DND-41 (cell line): ENCODE measurements around the gene BCL11B.

Source experiments
- ATAC-seq: fragments of 200-7000 bp; cut with Tn5 transposase; 3 replicates; pipeline ENCODE4 v1.9.1; 2021; ENCODE audit warnings: low read depth; ENCODE audit not compliant: insufficient read depth
- DNase-seq: peaks from one replicate; pipeline ENCODE4 v3.0.0-alpha.2; 2020
- H2AFZ ChIP-seq: 2 replicates; pipeline ENCODE4 v1.6.0; 2012; ENCODE audit warnings: low read depth, low read length
- H3K27ac ChIP-seq: 2 replicates; pipeline ENCODE4 v1.5.1; 2012; ENCODE audit warnings: low read length, inconsistent platforms
- H3K27me3 ChIP-seq: fragments of 200-600 bp; sonication (generic); 2 replicates; pipeline ENCODE4 v1.6.0; 2012; ENCODE audit warnings: low read length, mild to moderate bottlenecking, inconsistent platforms; ENCODE audit not compliant: insufficient read depth, poor library complexity
- H3K36me3 ChIP-seq: 2 replicates; pipeline ENCODE4 v1.5.1; 2012; ENCODE audit warnings: low read length, inconsistent platforms; ENCODE audit not compliant: insufficient read depth
- H3K4me1 ChIP-seq: 2 replicates; pipeline ENCODE4 v1.5.1; 2012; ENCODE audit warnings: mild to moderate bottlenecking, low read length; ENCODE audit not compliant: insufficient read depth
- H3K4me2 ChIP-seq: 2 replicates; pipeline ENCODE4 v1.6.0; 2012; ENCODE audit warnings: mild to moderate bottlenecking, moderate library complexity, low read length, inconsistent platforms; ENCODE audit not compliant: insufficient read depth
- H3K4me3 ChIP-seq, 2 experiments: fragments of 200-600 bp in 1 of 2; shearing (Covaris generic) in 1 of 2; 2 replicates each; pipeline ENCODE4 v1.5.1; 2012 to 2016; ENCODE audit warnings: inconsistent platforms in 2 of 2, low read length in 2 of 2, mild to moderate bottlenecking in 2 of 2, low read depth in 1 of 2, moderate library complexity in 1 of 2
- H3K79me2 ChIP-seq: 2 replicates; pipeline ENCODE4 v1.6.0; 2012; ENCODE audit warnings: low read length, inconsistent platforms; ENCODE audit not compliant: insufficient read depth
- H3K9ac ChIP-seq: 2 replicates; pipeline ENCODE4 v1.6.0; 2012; ENCODE audit warnings: low read depth, mild to moderate bottlenecking, inconsistent platforms, low read length, moderate library complexity
- H3K9me3 ChIP-seq: 2 replicates; pipeline ENCODE4 v1.5.1; 2012; ENCODE audit warnings: low read length, moderate library complexity, mild to moderate bottlenecking, inconsistent platforms; ENCODE audit not compliant: insufficient read depth, severe bottlenecking
- H4K20me1 ChIP-seq: 2 replicates; pipeline ENCODE4 v1.6.0; 2012; ENCODE audit warnings: low read length; ENCODE audit not compliant: insufficient read depth
- CTCF ChIP-seq: IDR thresholded peaks from 2 replicates; pipeline ENCODE4 v1.5.1; 2012; ENCODE audit warnings: borderline replicate concordance, low read length, moderate library complexity, mild to moderate bottlenecking; ENCODE audit not compliant: poor library complexity, severe bottlenecking; ENCODE audit errors: extremely low read depth
- EZH2 ChIP-seq: IDR thresholded peaks from 3 replicates; pipeline ENCODE4 v1.6.1; 2012; ENCODE audit warnings: borderline replicate concordance, low read depth, mild to moderate bottlenecking, moderate library complexity, low read length, inconsistent platforms; ENCODE audit not compliant: severe bottlenecking

The BCL11B gene

DNA sequence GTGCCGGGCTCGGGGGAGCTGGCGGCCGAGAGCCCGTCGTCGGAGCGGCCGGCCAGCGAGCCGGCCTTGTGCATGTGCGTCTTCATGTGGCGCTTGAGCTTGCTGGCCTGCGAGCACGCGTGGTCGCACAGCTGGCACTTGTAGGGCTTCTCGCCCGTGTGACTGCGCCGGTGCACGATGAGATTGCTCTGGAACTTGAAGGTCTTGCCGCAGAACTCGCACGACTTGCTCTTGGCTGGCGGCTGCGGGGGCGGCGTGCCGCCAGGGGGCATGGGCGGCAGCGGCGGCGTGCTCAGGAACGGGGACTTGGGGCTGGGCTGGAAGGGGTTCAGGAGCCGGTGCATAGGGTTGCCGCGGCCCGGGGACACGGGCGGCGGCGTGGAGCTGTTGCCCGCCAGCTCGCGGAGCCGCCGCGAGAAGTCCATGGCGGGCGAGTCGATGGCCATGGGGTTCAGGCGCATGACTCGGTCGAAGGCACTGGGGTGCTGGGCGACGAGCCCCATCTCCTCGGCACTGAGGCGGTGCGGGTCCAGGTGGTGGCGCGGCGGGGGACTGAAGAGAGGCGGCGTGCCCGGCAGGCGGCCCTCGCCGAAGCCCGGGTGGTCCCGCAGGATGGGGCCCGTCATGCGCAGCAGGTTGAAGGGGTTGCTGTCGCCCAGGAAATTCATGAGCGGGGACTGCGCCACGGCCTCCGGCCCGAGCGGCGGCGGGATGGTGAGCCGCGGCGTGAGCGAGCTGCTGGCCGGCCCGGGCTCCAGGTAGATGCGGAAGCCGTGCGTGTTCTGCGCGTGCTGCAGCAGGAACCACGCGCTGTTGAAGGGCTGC lies 96.5 kb downstream of the BCL11B start:
- no peak for TF ChIP-seq EZH2
- TF ChIP-seq CTCF = no peak
- peaks cover 64% of the 10 kb centered on the region for H3K79me2 ChIP-seq
- H3K36me3 ChIP-seq = peaks cover 72% of the 10 kb centered on the region
- no peaks in the 10 kb centered on the region for H3K9me3 ChIP-seq
- H3K4me1 ChIP-seq = no peaks in the 10 kb centered on the region
- no peak overlapping the region for H3K9ac ChIP-seq
- ATAC-seq (no peak), DNase-seq (peak; percentile 2)
- H2AFZ ChIP-seq = no peak overlapping the region
- no peak overlapping the region for H3K27ac ChIP-seq
- H4K20me1 ChIP-seq = peaks cover 73% of the 10 kb centered on the region
- no peak overlapping the region for H3K4me3 ChIP-seq
- H3K4me2 ChIP-seq = no peak overlapping the region
- H3K27me3 ChIP-seq = no peaks in the 10 kb centered on the region

GRCh38 chr14:99174770-99175319 lies 97.2 kb downstream of the BCL11B start:
- H3K79me2 ChIP-seq = peaks cover 57% of the 10 kb centered on the region
- no peak overlapping the region for H3K4me3 ChIP-seq
- no peaks in the 10 kb centered on the region for H3K9me3 ChIP-seq
- no peak overlapping the region for H2AFZ ChIP-seq
- DNase-seq (peak; percentile 2), ATAC-seq (no peak)
- H3K27me3 ChIP-seq = no peaks in the 10 kb centered on the region
- H3K4me2 ChIP-seq = no peak overlapping the region
- H3K36me3 ChIP-seq = peaks cover 65% of the 10 kb centered on the region
- no peaks in the 10 kb centered on the region for H3K4me1 ChIP-seq
- H3K9ac ChIP-seq = no peak overlapping the region
- peaks cover 67% of the 10 kb centered on the region for H4K20me1 ChIP-seq
- no peak overlapping the region for H3K27ac ChIP-seq
- TF ChIP-seq CTCF (no peak), EZH2 (no peak)

DNA sequence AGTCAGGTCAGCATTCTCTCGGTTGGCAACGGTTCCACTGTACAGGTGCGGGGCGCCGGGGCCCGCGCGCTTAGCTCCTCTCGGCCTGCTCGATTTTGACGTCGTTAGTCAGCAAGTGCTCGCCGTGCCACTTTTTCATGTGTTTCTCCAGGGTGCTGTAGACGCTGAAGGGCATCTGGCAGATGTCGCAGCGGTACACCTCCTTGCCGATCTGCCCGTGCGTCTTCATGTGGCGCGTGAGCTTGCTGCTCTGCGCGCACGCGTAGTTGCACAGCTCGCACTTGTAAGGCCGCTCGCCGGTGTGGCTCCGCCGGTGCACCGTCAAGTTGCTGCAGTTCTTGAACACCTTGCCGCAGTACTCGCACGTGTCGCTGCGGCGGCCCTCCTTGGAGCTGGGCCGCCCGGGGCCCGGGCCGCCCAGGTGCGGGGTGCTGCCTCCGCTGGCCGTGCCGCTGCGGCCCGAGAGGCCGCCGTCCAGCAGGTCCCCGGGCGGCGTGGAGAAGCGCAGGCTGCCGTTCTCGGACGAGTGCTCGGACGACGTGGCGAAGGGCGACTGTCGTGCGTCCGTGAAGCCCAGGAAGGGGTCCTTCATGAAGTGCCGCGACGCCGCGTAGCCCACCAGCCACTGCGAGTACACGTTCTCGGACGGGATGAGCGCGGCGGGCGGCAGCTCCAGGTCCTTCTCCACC lies 97.8 kb downstream of the BCL11B start:
- Histone ChIP-seq H2AFZ (no peak overlapping the region), H3K9me3 (no peaks in the 10 kb centered on the region), H3K27me3 (no peaks in the 10 kb centered on the region), H3K36me3 (peaks cover 65% of the 10 kb centered on the region), H3K79me2 (peaks cover 51% of the 10 kb centered on the region), H3K4me1 (no peaks in the 10 kb centered on the region), H3K4me2 (no peak overlapping the region), H3K27ac (no peak overlapping the region), H3K9ac (no peak overlapping the region), H4K20me1 (peaks cover 61% of the 10 kb centered on the region), H3K4me3 (no peak overlapping the region)
- TF ChIP-seq CTCF (no peak), EZH2 (no peak)
- no peak for ATAC-seq
- DNase-seq = no peak
